H1 (cell line): ENCODE data around the gene RIN1. TPM values are rescaled to one million over a fixed set of nuclear protein-coding genes. Genes with fewer than 3 reads are reported as not detected.

Experiments
- ATF2 ChIP-seq: IDR thresholded peaks from 2 replicates; pipeline ENCODE4 v1.6.1; 2012; ENCODE audit warnings: low read length, inconsistent platforms
- PHF8 ChIP-seq: fragments of 200-600 bp; sonication (generic); conservative IDR thresholded peaks from 2 replicates; pipeline ENCODE4 v1.7.1; 2012; ENCODE audit warnings: low read depth, mild to moderate bottlenecking, inconsistent platforms, low read length, moderate library complexity
- POLR2A ChIP-seq, 2 experiments: IDR thresholded peaks; 1 replicate in 1 of 2; 2 replicates in 1 of 2; pipeline ENCODE4 v1.6.1; 2011; ENCODE audit warnings: low read depth in 2 of 2, low read length in 2 of 2, mild to moderate bottlenecking in 2 of 2; ENCODE audit errors: control extremely low read depth in 1 of 2
- POLR2AphosphoS5 ChIP-seq: IDR thresholded peaks from 2 replicates; pipeline ENCODE4 v1.6.1; 2011; ENCODE audit warnings: low read depth, low read length
- RFX5 ChIP-seq: IDR thresholded peaks from 2 replicates; pipeline ENCODE4 v1.6.1; 2011; ENCODE audit warnings: low read depth, low read length, improper control_type of control experiment, borderline replicate concordance
- polyA plus RNA-seq, 7 experiments: library from polyadenylated mRNA; depleted of rRNA in 3 of 7; stranded (reverse) in 5 of 7; unstranded in 2 of 7; fragments of >200 nt in 5 of 7; fragments of 200-250 nt in 2 of 7; gene quantifications; 1 replicate in 5 of 7; 2 replicates in 1 of 7; 4 replicates in 1 of 7; pipeline versions ENCODE4 v1.2.1 to v1.2.3, GENCODE V29; 2011 to 2013; ENCODE audit warnings: missing spikeins in 2 of 7, mixed read lengths in 2 of 7
- total RNA-seq: library from RNA; stranded (reverse); fragmentation: NEBNext Ultra II Directional; extraction: Animal tissue kit (Norgen Biotek cat#: 25700); gene quantifications from 2 replicates; pipeline ENCODE4 v1.2.1, GENCODE V29; 2021
- TF ChIP-seq, protein P1 (sequence below): IDR thresholded peaks from 2 replicates; pipeline ENCODE4 v1.6.1; 2012; ENCODE audit warnings: inconsistent platforms

RIN1 gene
- total and polyA plus RNA-seq, 2 of the 8 experiments (the other 6 are each of a cell fraction or from before 2014, with no cell fraction given) = 2.5 to 5.4 TPM

DNA sequence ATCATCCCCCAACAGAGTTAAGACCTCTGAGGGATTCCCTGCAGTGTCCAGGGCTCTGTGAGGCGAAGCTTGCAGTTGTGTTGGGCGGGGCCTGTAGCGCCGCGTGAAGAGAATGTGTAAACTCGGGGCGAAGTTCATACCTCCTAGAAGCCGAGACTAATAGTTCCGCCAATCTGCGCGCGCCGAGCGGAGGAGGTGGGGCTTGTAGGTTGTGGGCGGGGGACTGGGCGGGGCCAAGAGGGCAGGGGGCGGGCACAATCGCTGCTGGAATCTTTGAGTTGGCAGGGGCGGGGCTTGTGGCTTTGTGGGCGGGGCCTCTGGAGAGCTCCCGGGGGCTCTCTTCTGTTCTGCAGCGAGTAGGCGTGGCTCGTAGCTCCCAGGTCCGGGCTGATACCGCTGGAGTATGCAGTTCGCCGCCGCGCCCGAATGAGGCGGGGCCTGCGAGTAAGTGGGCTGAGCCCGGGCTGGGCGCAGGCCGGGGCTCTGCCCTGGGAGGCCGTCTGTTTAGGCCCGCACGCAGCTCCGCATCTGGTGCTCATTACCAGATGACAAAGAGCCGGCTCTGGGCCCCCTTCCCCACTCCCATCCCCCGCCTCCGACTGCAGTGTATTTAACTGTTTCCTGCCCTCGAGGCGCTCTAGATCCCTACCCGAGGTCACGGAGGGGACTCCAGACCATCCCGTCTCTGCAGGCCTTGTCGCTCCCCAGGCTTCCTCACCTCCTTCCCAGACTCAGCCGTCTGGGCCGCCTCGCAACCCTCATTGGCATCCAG lies 23.5 kb downstream of the RIN1 start (continued):
- no peak for TF ChIP-seq ATF2
- TF ChIP-seq, protein P1, sequence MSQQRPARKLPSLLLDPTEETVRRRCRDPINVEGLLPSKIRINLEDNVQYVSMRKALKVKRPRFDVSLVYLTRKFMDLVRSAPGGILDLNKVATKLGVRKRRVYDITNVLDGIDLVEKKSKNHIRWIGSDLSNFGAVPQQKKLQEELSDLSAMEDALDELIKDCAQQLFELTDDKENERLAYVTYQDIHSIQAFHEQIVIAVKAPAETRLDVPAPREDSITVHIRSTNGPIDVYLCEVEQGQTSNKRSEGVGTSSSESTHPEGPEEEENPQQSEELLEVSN = peak; percentile 44
- no peak for TF ChIP-seq RFX5
- peak; percentile 36; the same call in 1 of the 2 replicates for TF ChIP-seq POLR2AphosphoS5
- TF ChIP-seq PHF8 = peak; percentile 37; the same call in 1 of the 2 replicates
- peak in 1 of 2 experiments; percentile 66; a peak in 2 of 3 replicates for TF ChIP-seq POLR2A (IDR thresholded peaks at IDR 0.05; ENCODE audit: control extremely low read depth in 1 of 2, low read depth in 2 of 2, low read length in 2 of 2)
